PC-9 (cell line): ENCODE data around the gene CCDC148. TPM values are rescaled to one million over a fixed set of nuclear protein-coding genes. Genes with fewer than 3 reads are reported as not detected.

Source experiments
- BruUV-seq: library from RNA; stranded (reverse); fragments of 400-500 nt; replicated peaks from 2 replicates; lab custom pipeline; 2021; lab: Mats Ljungman, UMichigan
- CTCF ChIA-PET: fragments of 300-600 bp; sonication (Branson Sonifier 250); formaldehyde crosslinking; loops from one replicate; lab custom pipeline; 2022; ENCODE audit warnings: antibody characterized with exemption; lab: Charles Lee
- POLR2A ChIA-PET: fragments of 300-600 bp; sonication (Branson Sonifier 250); formaldehyde crosslinking; loops from one replicate; lab custom pipeline; 2022; ENCODE audit warnings: antibody characterized with exemption; ENCODE audit not compliant: unreplicated experiment; lab: Charles Lee
- DNase-seq, 2 experiments: peaks; one replicate each; pipeline versions ENCODE4 v3.0.0 to v3.0.0-alpha.2; 2015 to 2022; ENCODE audit warnings: mixed read lengths in 1 of 2
- H2AFZ ChIP-seq: fragments of 200-600 bp; sonication (generic); 2 replicates; pipeline ENCODE4 v1.8.1; 2017; ENCODE audit warnings: antibody characterized with exemption
- H3F3A ChIP-seq: fragments of 200-600 bp; sonication (generic); 2 replicates; pipeline ENCODE4 v1.8.1; 2017; ENCODE audit warnings: antibody characterized with exemption, mild to moderate bottlenecking, low read depth; ENCODE audit not compliant: insufficient read depth
- H3K27ac ChIP-seq: fragments of 200-600 bp; sonication (generic); 2 replicates; pipeline ENCODE4 v1.6.1; 2016; ENCODE audit warnings: mixed run types
- H3K27me3 ChIP-seq: fragments of 200-600 bp; sonication (generic); 2 replicates; pipeline ENCODE4 v1.6.1; 2016; ENCODE audit warnings: low read depth, mixed run types; ENCODE audit not compliant: insufficient read depth
- H3K36me3 ChIP-seq: fragments of 200-600 bp; sonication (generic); 2 replicates; pipeline ENCODE4 v1.6.1; 2016; ENCODE audit warnings: low read depth, mixed run types
- H3K4me1 ChIP-seq: fragments of 200-600 bp; sonication (generic); replicated peaks from 2 replicates; pipeline ENCODE4 v1.6.1; 2016; ENCODE audit warnings: mixed run types; ENCODE audit not compliant: insufficient read depth
- H3K4me2 ChIP-seq: fragments of 200-600 bp; sonication (generic); 2 replicates; pipeline ENCODE4 v1.6.1; 2017; ENCODE audit warnings: mixed run types
- H3K4me3 ChIP-seq: fragments of 200-600 bp; sonication (generic); 2 replicates; pipeline ENCODE4 v1.6.1; 2016; ENCODE audit warnings: mixed run types
- H3K79me2 ChIP-seq: fragments of 200-600 bp; sonication (generic); 2 replicates; pipeline ENCODE4 v1.6.1; 2017; ENCODE audit warnings: low read depth, mixed run types
- H3K9me2 ChIP-seq: fragments of 200-600 bp; sonication (generic); 2 replicates; pipeline ENCODE4 v1.8.1; 2017; ENCODE audit warnings: mild to moderate bottlenecking; ENCODE audit not compliant: insufficient read depth
- H3K9me3 ChIP-seq: fragments of 200-600 bp; sonication (generic); 2 replicates; pipeline ENCODE4 v1.8.1; 2016; ENCODE audit warnings: low read depth; ENCODE audit not compliant: insufficient read depth
- H4K20me1 ChIP-seq: fragments of 200-600 bp; sonication (generic); 2 replicates; pipeline ENCODE4 v1.8.1; 2017; ENCODE audit not compliant: insufficient read depth
- EZH2 ChIP-seq: fragments of 200-600 bp; sonication (generic); IDR thresholded peaks from 2 replicates; pipeline ENCODE4 v1.8.0; 2017; ENCODE audit warnings: antibody characterized with exemption, low read depth
- intact Hi-C: fragments of 100-400 bp; cut with micrococcal nuclease; formaldehyde crosslinking; loops from one replicate; pipeline ENCODE4 v1.10.0; 2022; ENCODE audit not compliant: unreplicated experiment
- total RNA-seq: library from RNA; stranded (reverse); gene quantifications from 2 replicates; pipeline ENCODE4 v1.2.3, GENCODE V29; 2021
- TF ChIP-seq, protein P1 (sequence below): fragments of 200-600 bp; sonication (generic); conservative IDR thresholded peaks from 2 replicates; pipeline ENCODE4 v1.6.1; 2017; ENCODE audit warnings: mixed run types, antibody characterized with exemption, mild to moderate bottlenecking, moderate library complexity

The CCDC148 gene
- total RNA-seq, 1 experiment from 2014 or later = 1.8 TPM

DNA sequence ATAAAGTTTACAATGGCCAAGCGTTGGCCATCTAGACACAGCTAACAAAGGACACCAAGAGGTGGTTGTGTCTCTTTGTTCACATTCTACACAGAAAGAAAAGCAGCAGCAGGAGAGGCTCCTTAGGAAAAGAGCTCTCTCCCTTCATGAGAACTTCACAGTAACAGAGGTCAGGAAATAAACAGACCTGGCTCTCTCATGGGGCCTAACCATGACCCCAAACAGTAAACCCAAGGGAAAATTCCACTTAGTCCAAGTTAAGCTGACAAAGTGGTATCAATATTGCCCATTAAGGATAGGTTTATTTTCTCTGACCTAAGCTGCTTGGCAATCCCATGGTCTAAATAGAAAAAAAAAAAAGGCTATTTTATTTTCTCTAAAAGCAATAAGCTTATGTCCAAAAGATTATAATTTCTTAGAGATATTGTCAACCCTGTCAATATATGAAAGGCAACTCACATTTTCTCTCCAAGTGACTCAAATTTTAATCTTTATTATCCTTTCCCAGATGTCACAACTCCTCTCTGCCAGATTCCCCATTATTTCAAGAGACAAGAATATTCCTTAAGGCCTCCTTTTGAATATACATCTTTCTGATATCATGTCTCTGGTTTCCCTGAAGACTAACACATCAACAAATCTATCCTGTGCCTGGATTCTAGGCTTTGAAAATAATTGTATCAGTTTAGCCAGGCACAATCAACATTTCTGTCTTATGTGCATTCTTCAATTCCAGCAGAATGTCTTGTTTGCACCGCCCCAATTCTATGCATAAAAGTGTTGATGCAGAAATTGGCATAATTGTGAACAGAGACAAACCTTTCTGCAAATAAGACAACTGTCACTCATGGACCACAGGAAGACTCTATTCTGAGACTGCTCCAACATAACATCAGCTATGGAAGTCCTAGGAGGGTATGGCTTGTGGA is 263.8 kb downstream of the CCDC148 start:
- ChIA-PET CTCF (no interaction called here), POLR2A (no interaction called here)

DNA sequence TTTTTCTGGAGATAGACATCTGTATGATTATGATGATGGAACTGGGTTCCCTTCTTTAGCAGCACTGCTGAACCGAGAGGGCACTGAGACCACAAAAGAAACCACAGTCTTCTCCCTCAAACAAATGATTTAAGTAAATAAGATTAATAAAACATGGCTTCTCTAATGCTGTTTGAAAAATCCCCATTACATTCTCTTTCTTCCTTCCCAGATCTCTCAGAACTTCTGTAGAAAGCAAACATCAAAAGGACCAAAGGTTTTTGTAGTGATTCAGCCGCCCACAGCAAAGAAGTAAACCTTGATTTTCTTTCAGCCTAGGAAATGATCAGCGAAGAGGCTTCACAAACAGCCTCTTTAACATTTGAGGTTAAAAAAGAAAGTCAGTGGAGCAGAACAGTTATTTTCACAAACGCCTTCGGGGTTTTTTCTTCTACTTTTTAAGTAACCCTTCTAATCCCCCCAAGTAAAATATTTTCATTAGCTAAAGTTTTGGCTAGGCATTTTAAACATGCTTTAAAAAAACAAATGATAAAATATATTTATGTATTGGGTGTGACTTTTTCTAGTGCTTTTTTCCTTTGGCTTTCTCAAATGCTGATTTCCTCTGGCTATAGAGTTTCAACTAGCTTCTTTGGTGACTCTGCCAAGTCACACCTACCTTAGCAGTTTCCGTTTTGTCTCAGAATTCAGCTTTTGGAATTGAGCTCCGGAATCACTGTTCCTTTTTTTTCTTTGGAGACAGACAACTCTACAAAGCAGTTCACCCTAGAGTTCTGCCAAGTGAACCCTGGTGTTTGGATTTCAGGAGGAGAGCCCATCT is 265.3 kb downstream of the CCDC148 start:
- no peak for TF ChIP-seq EZH2
- TF ChIP-seq, protein P1, sequence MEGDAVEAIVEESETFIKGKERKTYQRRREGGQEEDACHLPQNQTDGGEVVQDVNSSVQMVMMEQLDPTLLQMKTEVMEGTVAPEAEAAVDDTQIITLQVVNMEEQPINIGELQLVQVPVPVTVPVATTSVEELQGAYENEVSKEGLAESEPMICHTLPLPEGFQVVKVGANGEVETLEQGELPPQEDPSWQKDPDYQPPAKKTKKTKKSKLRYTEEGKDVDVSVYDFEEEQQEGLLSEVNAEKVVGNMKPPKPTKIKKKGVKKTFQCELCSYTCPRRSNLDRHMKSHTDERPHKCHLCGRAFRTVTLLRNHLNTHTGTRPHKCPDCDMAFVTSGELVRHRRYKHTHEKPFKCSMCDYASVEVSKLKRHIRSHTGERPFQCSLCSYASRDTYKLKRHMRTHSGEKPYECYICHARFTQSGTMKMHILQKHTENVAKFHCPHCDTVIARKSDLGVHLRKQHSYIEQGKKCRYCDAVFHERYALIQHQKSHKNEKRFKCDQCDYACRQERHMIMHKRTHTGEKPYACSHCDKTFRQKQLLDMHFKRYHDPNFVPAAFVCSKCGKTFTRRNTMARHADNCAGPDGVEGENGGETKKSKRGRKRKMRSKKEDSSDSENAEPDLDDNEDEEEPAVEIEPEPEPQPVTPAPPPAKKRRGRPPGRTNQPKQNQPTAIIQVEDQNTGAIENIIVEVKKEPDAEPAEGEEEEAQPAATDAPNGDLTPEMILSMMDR = no peak
- no peaks in the 10 kb centered on the region for H3K9me3 ChIP-seq
- no peak overlapping the region for H3K4me3 ChIP-seq
- H3K27ac ChIP-seq = no peak overlapping the region
- H3K36me3 ChIP-seq = no peaks in the 10 kb centered on the region
- no peak overlapping the region for H2AFZ ChIP-seq
- H3K9me2 ChIP-seq = no peaks in the 10 kb centered on the region
- H3K27me3 ChIP-seq = no peaks in the 10 kb centered on the region
- POLR2A ChIA-PET = no interaction called here
- BruUV-seq = no TSS peak
- H3F3A ChIP-seq = no peaks in the 10 kb centered on the region
- intact Hi-C loops = no loop called here
- no peaks in the 10 kb centered on the region for H3K4me1 ChIP-seq
- DNase-seq = no peak
- H3K4me2 ChIP-seq = no peak overlapping the region
- CTCF ChIA-PET = no interaction called here
- H4K20me1 ChIP-seq = no peaks in the 10 kb centered on the region
- no peaks in the 10 kb centered on the region for H3K79me2 ChIP-seq

More for the DNA sequence above, 263.8 kb downstream of the CCDC148 start:
- no peak overlapping the region for H3K4me3 ChIP-seq
- H3K36me3 ChIP-seq = no peaks in the 10 kb centered on the region
- H3K79me2 ChIP-seq = no peaks in the 10 kb centered on the region
- H3K4me1 ChIP-seq = no peaks in the 10 kb centered on the region
- no peak for TF ChIP-seq EZH2
- TF ChIP-seq, protein P1 = no peak
- H3K27ac ChIP-seq = no peak overlapping the region
- H3K4me2 ChIP-seq = no peak overlapping the region
- DNase-seq = no peak
- H2AFZ ChIP-seq = no peak overlapping the region
- no peaks in the 10 kb centered on the region for H3K27me3 ChIP-seq
- H3K9me2 ChIP-seq = no peaks in the 10 kb centered on the region
- no peaks in the 10 kb centered on the region for H3K9me3 ChIP-seq
- no peaks in the 10 kb centered on the region for H3F3A ChIP-seq
- intact Hi-C loops = no loop called here
- no peaks in the 10 kb centered on the region for H4K20me1 ChIP-seq
- BruUV-seq = no TSS peak

DNA sequence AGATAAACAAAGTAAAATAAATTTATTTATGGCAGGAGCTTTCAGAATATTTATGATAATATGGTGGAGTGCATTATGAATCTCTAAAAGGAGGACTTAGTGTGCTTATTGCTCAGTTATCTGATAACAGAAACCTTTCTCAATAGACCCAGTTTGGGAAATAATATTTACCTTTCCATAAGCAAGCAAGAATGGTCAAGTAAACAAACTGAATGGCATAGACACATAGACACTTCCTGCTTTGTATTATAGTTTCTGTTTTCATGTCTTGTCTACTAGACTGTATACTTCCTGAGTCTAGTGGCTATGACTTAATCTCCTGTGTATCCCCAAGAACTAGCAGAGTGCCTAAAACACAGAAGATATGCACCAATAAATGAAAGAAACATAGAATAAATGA is 267.0 kb downstream of the CCDC148 start:
- no TSS peak for BruUV-seq
- no peaks in the 10 kb centered on the region for H3K27me3 ChIP-seq
- no peaks in the 10 kb centered on the region for H4K20me1 ChIP-seq
- no peak for DNase-seq
- no peaks in the 10 kb centered on the region for H3K36me3 ChIP-seq
- H3K79me2 ChIP-seq = no peaks in the 10 kb centered on the region
- no peak overlapping the region for H2AFZ ChIP-seq
- no peak for TF ChIP-seq EZH2
- intact Hi-C loops = no loop called here
- POLR2A ChIA-PET = no interaction called here
- H3K27ac ChIP-seq = no peak overlapping the region
- H3F3A ChIP-seq = no peaks in the 10 kb centered on the region
- no peak overlapping the region for H3K4me2 ChIP-seq
- CTCF ChIA-PET = no interaction called here
- no peaks in the 10 kb centered on the region for H3K9me2 ChIP-seq
- 0 out of 2 replicates have a peak, but pooled peaks cover 3% of the 10 kb centered on the region for H3K4me1 ChIP-seq
- H3K4me3 ChIP-seq = no peak overlapping the region
- no peaks in the 10 kb centered on the region for H3K9me3 ChIP-seq
